ENCODE results near the gene ACSF3.

Gene ACSF3

DNA sequence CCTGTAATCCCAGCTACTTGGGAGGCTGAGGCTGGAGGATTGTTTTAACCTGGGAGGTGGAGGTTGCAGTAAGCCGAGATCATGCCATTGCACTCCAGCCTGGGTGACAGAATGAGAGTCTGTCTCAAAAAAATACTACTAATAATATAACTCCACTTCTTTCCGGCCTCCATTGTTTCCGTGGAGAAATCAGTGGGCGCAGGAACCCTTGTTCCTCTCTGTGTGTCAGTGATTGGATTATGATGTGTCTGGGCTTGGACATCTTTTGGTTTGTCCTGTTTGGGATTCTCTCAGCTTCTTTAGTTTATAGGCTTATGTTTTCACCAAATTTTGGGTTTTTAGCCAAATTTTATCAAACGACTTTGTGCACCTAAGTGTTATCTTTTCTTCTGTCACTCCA is 36.8 kb downstream of the ACSF3 start:
- DNase-seq, result no peak

DNA sequence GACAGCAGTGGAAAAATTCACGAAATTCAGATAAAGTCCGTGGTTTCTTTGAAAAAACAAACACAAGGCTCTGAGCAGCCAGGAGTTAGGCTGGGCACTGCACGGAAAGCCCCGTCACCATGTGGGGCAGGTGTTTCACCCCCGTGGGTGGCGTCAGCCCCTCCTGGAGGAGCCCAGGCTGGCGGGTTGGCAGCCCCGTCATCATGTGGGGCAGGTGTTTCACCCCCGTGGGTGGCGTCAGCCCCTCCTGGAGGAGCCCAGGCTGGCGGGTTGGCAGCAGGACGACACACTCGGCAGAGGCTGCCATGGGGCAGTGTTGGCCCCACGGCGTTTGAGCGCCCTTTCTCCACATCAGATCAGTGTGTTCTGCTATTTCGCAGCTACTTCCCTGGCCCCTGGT is 38.1 kb downstream of the ACSF3 start:
- no peak for DNase-seq

DNA sequence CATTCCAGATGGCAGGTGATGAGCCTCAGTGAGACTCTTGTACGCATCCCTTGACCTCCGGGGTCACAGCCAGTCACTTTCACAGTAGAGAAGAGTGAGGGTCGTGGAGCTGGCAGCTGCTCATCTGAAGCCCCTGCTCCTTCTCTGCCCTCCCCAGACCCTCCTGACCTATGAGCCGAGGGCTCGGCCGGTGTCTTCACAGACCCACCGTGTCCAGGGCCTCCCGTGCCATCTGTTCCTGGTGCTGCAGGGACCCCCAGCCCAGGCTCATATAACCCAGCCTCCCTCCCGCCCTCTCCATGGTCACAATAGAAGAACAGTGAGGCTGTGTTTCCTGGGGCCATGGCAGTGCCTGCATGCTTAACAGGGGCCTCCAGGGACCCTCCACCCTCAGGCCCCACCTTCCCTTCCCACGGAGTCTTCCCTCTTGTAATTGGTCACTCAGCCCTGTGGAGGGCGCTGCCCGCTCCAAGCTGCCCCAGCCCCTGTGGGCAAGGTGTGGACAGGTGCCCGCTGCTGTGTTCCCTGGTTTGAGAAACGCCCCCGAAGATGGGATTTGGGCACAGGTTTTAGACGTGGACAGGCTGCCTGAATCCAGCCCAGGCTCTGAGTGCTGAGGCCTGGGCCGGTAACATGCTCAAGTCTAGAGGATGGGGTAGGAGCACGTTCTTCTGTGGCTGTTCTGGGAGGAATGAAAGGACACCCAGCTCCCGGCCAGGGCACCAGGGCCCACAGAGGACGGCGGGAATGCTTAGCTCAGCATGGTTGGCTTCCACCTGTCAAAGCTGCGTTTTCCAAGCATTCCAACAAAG is 38.7 kb downstream of the ACSF3 start:
- DNase-seq, result no peak

DNA sequence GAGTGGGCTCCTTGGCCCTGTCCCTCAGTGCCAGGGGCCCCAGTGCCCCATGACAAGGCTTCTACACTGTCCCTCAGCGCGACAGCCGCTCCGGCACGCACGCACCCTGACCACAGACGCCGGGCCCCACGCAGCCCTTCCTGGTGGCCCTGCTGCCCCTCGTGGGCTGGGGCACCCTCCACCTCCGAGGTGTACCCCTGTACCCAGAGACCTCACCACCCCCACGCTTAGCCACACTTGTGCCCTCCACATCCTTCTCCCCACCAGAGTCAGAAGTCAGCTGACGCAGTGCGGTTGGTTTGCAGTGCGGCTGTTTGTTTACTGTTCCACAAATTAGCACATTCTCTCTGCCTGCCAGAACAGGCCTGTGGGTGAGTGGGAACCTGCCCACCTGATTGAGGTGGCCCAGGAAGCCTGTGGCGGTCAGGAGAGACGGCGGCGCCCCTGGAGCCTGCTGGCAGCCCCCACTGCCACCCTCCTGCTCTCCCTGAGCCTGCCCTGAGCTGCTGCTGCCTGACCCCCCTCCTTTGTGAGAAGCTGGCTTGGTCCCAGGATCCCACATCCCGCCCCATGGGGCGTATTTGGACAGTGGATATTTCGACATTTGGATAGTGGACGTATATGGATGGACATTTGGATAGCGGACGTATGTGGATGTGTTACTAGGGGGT is 39.9 kb downstream of the ACSF3 start:
- no peak for DNase-seq

DNA sequence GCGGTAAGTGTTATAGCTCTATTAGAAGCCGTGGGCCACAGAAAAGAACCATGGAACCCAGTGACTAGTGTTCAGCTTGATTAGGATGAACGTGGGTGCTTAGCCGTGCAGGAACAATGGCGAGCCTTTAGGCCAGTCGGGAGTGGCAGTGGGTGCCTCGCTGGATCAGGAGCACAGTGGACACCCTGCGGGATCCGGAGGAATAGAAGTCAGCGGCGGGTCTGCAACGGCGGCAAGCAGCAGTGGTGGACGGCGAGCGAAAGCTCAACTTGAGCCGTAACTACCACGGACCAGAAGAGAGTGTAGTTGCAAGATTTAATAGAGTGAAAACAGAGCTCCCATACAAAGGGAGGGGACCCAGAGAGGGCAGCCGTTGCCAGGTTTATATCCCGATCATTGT is 40.6 kb downstream of the ACSF3 start:
- no peak for DNase-seq

DNA sequence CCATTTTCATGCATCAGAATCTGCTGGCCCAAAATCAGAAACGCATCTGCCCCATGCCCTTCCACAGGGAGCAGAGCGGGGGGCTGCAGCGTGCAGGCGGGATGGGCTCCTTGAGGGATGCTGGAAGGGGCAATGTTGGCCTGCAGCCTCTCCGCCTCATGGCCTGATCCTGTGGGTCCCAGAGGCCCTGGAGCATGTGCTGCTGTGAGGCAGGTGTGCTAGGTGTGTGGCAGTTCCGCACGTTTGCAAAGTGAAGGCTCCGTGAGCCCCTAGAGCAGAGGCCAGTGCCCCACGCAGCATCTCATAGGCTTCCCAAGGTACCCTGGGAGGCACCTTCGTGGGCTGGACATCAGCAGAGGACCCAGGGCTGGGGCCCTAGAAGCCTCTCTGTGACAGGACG is 41.5 kb downstream of the ACSF3 start:
- no peak for DNase-seq

DNA sequence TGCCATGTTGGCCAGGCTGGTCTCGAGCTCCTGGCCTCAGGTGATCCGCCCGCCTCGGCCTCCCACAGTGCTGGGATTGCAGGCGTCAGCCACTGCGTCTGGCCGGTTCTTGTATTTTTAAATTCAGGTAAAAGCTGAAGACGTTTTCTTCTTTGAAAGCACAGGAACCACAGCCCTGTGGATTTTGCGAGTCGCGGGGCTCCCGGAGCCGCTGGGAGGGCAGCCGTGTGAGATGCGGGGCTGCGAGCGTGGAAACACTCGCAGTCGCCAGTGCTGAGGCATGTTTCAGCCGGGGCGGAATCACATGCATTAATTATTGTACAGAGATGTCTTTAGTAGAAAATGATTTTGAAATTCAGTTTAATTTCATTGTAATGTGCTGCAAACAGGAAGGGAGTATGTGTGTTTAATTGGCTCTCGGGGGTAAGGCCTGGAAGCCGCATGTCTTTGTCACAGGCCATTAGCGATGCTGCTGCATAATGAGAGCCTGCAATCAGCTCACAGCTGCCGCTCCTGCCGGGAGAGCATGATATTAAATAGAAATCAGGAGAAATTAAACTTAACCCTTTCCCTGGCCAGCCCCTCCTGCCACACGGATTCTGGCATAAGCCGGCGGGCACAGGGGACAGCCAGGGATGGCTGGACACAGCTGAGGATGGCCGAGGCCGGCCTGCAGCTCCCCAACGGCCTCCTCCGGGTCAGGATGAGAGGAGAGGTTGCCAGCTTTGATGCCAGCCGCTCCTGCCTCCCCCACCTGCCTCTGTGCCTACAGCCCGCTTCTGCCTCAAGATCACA is 42.5 kb downstream of the ACSF3 start:
- DNase-seq, result peak; percentile 44

DNA sequence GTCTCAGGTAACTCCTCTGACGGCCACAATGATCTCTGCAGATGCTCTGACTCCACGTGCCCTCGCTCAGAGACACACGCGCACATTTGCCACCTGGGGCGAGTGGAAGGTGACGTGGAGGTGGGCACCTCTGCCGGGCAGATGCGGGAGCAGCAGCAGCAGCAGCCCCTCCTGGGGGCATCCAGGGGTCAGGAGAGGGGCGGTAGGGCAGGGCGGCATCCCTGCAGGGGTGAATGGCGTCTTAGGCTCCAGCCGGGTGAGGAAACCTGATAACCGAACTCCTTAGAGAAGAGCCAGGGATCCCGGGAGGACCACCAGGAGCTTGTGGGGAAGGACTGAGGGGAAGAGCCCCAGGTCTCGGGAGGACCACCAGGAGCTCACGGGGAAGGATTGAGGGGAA is 43.3 kb downstream of the ACSF3 start:
- no peak for DNase-seq

DNA sequence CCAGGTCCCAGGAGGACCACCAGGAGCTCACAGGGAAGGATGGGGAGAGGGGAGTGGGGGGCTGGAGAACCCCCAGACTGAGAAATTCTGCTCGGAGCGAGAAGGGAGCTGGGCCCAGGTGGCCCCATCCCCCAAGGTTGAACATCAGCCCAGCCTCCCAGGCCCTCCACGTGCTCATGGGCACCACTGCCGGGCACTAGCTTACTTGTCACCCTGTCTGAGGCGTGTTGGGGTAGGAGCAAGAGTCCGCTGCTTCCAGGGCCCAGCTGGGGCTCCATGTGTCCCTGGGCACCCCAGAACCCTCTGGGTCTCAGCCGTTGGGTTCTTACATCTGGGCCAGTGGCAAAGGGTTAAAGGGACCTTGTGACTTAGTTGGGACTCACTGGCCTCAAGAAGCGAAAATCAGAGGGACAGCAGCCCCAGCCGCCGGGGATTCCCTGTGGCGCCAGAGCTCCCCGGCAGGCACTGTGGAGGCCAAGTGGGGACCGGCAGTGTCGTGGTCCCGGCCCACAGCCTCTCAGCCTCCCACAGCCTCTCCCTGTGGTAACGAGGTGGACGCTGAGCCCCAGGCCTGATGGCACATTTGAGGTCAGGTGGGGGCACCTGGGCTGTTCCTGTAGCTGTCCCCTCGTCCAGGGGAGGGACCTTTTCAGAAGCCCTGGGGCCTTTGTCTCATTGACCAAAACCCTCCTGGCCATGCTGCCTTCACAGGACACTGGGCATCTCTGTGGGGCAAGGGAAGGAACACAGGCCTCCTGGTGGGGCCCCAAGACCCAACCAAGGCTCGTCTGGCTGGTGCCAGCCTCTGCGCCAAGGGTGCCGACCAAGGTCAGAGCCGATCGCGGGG is 44.2 kb downstream of the ACSF3 start:
- no peak for DNase-seq

GRCh38 chr16:89138513-89138795 is 44.8 kb downstream of the ACSF3 start:
- no peak for DNase-seq

GRCh38 chr16:89138843-89139520 is 45.3 kb downstream of the ACSF3 start:
- no peak for DNase-seq

- no peak for DNase-seq
These were observed 46.3 kb downstream of the ACSF3 start for GRCh38 chr16:89139907-89140361.

GRCh38 chr16:89140401-89140800 is 46.7 kb downstream of the ACSF3 start:
- no peak for DNase-seq

- DNase-seq, result no peak
These were observed 47.6 kb downstream of the ACSF3 start for GRCh38 chr16:89140981-89141883.

DNA sequence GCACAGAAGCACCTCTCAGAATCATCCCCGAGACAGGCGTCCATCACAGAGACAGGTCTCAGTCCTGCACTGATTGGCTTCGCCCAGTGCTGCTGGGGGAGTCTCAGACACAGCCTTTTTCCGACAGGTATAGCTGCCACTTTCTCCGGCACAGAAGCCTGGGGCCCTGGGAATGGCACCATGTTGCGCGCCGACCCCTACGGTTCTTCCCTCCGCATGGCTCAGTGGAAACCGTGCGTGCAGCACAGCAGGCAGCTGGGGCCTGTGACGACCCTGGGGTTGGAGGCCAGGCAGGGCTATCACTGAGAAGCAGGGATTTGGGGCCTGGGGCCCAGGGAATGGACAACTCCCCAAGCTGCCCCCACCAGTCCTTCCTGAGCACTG is 48.2 kb downstream of the ACSF3 start:
- no peak for DNase-seq

DNA sequence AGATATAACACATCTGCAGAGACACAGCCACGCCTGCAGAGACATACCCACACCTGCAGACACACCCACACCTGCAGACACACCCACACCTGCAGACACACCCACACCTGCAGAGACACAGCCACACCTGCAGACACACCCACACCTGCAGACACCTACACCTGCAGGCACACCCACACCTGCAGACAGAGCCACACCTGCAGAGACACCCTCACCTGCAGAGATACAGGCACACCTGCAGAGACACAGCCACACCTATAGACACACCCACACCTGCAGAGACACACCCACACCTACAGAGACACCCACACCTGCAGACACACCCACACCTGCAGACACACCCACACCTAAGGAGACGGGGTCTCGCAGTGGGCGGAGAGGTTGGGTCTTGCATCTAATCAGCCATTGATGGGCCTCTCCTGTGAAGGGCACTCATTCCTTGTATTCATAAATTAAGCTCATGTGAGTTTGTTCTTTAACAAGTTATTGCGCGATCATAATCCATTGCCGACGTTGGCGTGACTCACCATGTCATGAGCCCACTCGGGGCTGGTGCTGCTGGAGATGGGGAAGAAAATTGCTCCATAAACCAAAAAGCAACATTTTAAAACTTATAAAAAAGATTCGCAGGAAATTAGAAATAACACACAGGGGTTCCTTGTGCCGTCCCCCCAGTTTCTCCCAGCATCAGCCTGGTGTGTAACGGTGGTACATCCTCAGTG is 49.0 kb downstream of the ACSF3 start:
- no peak for DNase-seq

GRCh38 chr16:89143201-89143741 is 49.6 kb downstream of the ACSF3 start:
- DNase-seq, result no peak

GRCh38 chr16:89143911-89144675 is 50.4 kb downstream of the ACSF3 start:
- no peak for DNase-seq

DNA sequence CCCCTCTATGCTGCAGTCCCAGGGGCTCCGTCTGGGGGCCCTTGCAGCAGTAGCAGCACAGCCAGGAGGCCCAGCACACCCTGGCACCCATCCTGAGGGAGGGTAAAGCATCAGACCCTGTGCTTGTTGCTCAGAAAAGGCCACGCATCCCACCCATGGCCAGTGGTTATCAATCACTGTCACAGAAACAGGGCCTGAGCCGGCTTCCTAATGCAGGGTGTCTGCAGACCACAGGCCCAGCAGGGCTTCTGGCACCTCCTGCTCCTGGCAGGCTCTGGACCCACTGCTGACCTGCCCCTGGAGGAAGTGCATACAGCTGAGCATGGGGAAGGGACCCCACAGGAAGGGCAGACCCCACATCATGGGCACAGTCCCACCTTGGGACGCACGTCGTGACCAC is 51.0 kb downstream of the ACSF3 start:
- no peak for DNase-seq
